GM12878 (cell line): ENCODE measurements around the gene TMSB10. TPM values are rescaled to one million over a fixed set of nuclear protein-coding genes. Genes with fewer than 3 reads are reported as not detected.
A peak's percentile ranks its signal among the peaks of the same experiment; 100 is the strongest.

Experiments used
- ASH2L ChIP-seq: fragments of 300-600, 200-600 bp; sonication (generic); IDR thresholded peaks from 2 replicates; pipeline ENCODE4 v1.6.1; 2017; ENCODE audit warnings: low read depth, mild to moderate bottlenecking, borderline replicate concordance
- CREB1 ChIP-seq: IDR thresholded peaks from 2 replicates; pipeline ENCODE4 v1.6.1; 2012; ENCODE audit warnings: low read depth, mild to moderate bottlenecking, inconsistent platforms
- E4F1 ChIP-seq: fragments of 450-650 bp; IDR thresholded peaks from 2 replicates; pipeline ENCODE4 v1.6.1; 2018; ENCODE audit warnings: borderline replicate concordance, mild to moderate bottlenecking; ENCODE audit not compliant: partially characterized antibody
- FOXM1 ChIP-seq: IDR thresholded peaks from 2 replicates; pipeline ENCODE4 v1.6.1; 2012; ENCODE audit warnings: low read depth, mild to moderate bottlenecking, inconsistent platforms, low read length, moderate library complexity
- HSF1 ChIP-seq: fragments of 150-350 bp; IDR thresholded peaks from 2 replicates; pipeline ENCODE4 v1.6.1; 2014; ENCODE audit warnings: mild to moderate bottlenecking, low read depth, low read length
- IRF5 ChIP-seq: fragments of 450-650 bp; IDR thresholded peaks from 2 replicates; pipeline ENCODE4 v1.6.1; 2017; ENCODE audit warnings: borderline replicate concordance
- JUND ChIP-seq: IDR thresholded peaks from 2 replicates; pipeline ENCODE4 v1.6.1; 2012; ENCODE audit warnings: low read depth, mild to moderate bottlenecking, low read length, improper control_type of control experiment, moderate library complexity
- LARP7 ChIP-seq: fragments of 450-650 bp; IDR thresholded peaks from 2 replicates; pipeline ENCODE4 v1.6.1; 2017; ENCODE audit warnings: mild to moderate bottlenecking
- NR2C2 ChIP-seq: IDR thresholded peaks from 2 replicates; pipeline ENCODE4 v1.6.1; 2011; ENCODE audit warnings: borderline replicate concordance, low read depth; ENCODE audit not compliant: control insufficient read depth, insufficient read length
- NR2F1 ChIP-seq: fragments of 450-650 bp; conservative IDR thresholded peaks from 2 replicates; pipeline ENCODE4 v1.6.1; 2017; ENCODE audit warnings: mild to moderate bottlenecking
- PML ChIP-seq: IDR thresholded peaks from 2 replicates; pipeline ENCODE4 v1.6.1; 2012; ENCODE audit warnings: low read length, inconsistent platforms
- SMAD5 ChIP-seq: IDR thresholded peaks from 2 replicates; pipeline ENCODE4 v1.6.1; 2016; ENCODE audit warnings: antibody characterized with exemption, low read depth
- SREBF1 ChIP-seq: IDR thresholded peaks from 2 replicates; pipeline ENCODE4 v1.6.1; 2012; ENCODE audit warnings: mild to moderate bottlenecking, low read length
- ZBTB33 ChIP-seq: fragments of 450-650 bp; IDR thresholded peaks from 2 replicates; pipeline ENCODE4 v1.6.1; 2017; ENCODE audit warnings: mild to moderate bottlenecking
- ZNF592 ChIP-seq: fragments of 450-650 bp; IDR thresholded peaks from 2 replicates; pipeline ENCODE4 v1.6.1; 2017; ENCODE audit warnings: mild to moderate bottlenecking, moderate library complexity
- ZNF622 ChIP-seq: fragments of 450-650 bp; IDR thresholded peaks from 2 replicates; pipeline ENCODE4 v1.6.1; 2017; ENCODE audit warnings: mild to moderate bottlenecking, inconsistent platforms
- polyA plus RNA-seq, 11 experiments: library from polyadenylated mRNA; depleted of rRNA in 4 of 11; unstranded in 6 of 11; stranded (reverse) in 5 of 11; fragments of >200 nt; fragmentation: Nextera tagmentation in 4 of 11; fragmentation: Illumina TruSeq in 1 of 11; extraction: Ambion mirVana in 4 of 11; extraction: Trizol in 1 of 11; gene quantifications; 1 replicate in 1 of 11; 2 replicates in 10 of 11; pipeline versions ENCODE4 v1.2.1 to v1.2.3, GENCODE V29; 2011 to 2016; ENCODE audit warnings: inconsistent platforms in 2 of 11, missing spikeins in 2 of 11, low read depth in 1 of 11
- total RNA-seq, 4 experiments: library from RNA; depleted of rRNA in 3 of 4; stranded (reverse); fragments of >200 nt in 3 of 4; fragmentation: Illumina TruSeq in 1 of 4; extraction: Trizol in 1 of 4; gene quantifications; 2 replicates each; pipeline versions ENCODE4 v1.2.1 to v1.2.3, GENCODE V29; 2013 to 2021

Gene TMSB10
- total and polyA plus RNA-seq, 10 of the 15 experiments (the other 5 are each of a cell fraction or from before 2014, with no cell fraction given) = 1,406 to 4,860 (median 3,381) TPM

- TF ChIP-seq HSF1 = no peak
- no peak for TF ChIP-seq JUND
- TF ChIP-seq NR2C2 = no peak
- peak; percentile 8; the same call in 1 of the 2 replicates for TF ChIP-seq CREB1
- no peak for TF ChIP-seq ZNF592
- TF ChIP-seq LARP7 = no peak
- TF ChIP-seq PML = peak; percentile 67; the same call in 1 of the 2 replicates
- TF ChIP-seq NR2F1 = no peak
- TF ChIP-seq IRF5 = no peak
- TF ChIP-seq ASH2L = no peak
- TF ChIP-seq SREBF1 = no peak
- no peak for TF ChIP-seq ZBTB33
- TF ChIP-seq FOXM1 = 0 out of 2 replicates have a peak, but pooled peaks have one; percentile 11
- TF ChIP-seq ZNF622 = no peak
- TF ChIP-seq SMAD5 = no peak; the same call in 1 of the 2 replicates
- TF ChIP-seq E4F1 = no peak
Measured at GRCh38 chr2:84906900-84907714, 1.7 kb downstream of the TMSB10 start (continued).
